Astrocyte of the spinal cord (primary cell): ENCODE measurements around the gene FREM2.

Experiments
- DNase-seq: peaks from one replicate; pipeline ENCODE4 v3.0.0; 2011; ENCODE audit warnings: low read depth, low spot score
- H3K4me3 ChIP-seq: 2 replicates; pipeline ENCODE4 v1.5.1; 2011; ENCODE audit warnings: low read depth, mild to moderate bottlenecking, low read length, moderate library complexity
- CTCF ChIP-seq: IDR thresholded peaks from 2 replicates; pipeline ENCODE4 v1.5.1; 2012; ENCODE audit warnings: low read depth, mild to moderate bottlenecking, low read length, inconsistent platforms
- in situ Hi-C: cut with HindIII; loops from 2 replicates; pipeline ENCODE4 v1.10.0; 2017; ENCODE audit warnings: low sequenced_read_pairs

Gene FREM2

GRCh38 chr13:38686577-38687245, at the start of gene FREM2:
Gene FREM2 (plus strand): TSS chr13:38687077. CDS start chr13:38687345, 268 bp downstream.
- H3K4me3 ChIP-seq: peak within 1 kb of the TSS; percentile 42
- TF ChIP-seq CTCF: no peak
- DNase-seq: peak; percentile 40
- in situ Hi-C loops: no loop called here

DNA sequence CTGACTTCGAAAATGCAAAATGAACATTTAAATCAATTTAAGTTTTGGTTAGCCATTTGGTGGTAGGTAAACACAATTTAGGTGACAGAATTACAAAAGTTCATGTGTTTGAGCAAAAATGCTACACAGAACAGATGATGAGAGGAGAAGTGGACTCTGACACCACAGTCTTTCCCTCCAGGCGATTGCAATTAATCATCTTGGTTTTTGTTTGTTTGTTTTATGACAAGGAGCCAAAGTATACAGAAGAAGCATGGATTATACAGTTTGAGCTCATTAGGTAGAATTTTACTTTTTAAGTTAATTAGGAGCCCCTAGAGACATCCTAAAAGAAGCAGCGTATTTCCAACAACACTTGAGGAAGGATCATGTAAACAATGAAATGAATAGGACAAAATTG, 49.3 kb upstream of the FREM2 start:
- in situ Hi-C loops: no loop called here
- no peak for TF ChIP-seq CTCF
- no peak overlapping the region for H3K4me3 ChIP-seq
- no peak for DNase-seq

GRCh38 chr13:38641164-38641948, 45.5 kb upstream of the FREM2 start:
- TF ChIP-seq CTCF: peak; percentile 31
- DNase-seq: no peak
- no peak overlapping the region for H3K4me3 ChIP-seq
- in situ Hi-C loops: no loop called here

DNA sequence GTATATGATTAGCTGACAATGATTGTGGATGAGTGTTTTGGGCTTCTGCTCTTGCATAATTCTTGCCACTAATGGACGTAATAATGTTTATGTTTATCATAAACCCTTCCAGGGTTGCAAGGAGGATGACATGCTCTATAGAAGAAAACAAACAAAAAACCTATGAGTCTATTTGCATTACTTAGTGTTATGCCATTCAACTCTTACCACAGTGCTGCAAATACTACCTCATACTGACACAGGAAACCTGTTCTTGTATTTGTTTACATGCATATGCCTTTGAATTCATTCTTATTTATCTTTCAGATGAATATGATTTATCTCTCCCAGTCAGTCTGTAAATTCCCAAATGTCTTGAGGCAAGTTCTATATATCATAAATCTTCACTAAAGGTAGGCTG, 39.6 kb upstream of the FREM2 start:
- in situ Hi-C loops: no loop called here
- TF ChIP-seq CTCF: no peak
- DNase-seq: no peak
- H3K4me3 ChIP-seq: no peak overlapping the region

DNA sequence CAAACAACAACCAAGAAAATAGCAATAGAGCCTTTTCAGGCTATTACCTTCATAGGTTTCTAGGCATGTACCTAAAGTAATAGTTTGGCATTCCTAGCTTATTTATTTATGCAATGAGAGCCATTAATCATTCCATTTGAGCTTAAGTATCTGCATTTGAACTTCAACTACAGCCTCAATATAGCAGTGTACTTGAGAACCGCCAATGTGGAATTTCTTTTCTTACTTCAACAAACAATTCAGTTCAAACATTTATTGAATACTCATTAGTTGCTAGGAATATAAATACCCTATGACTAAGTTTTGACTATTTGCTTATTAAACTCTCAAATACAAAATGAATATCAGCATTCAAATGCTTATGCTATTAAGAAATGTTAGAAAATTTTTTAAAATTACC, 38.0 kb upstream of the FREM2 start:
- no peak for TF ChIP-seq CTCF
- in situ Hi-C loops: no loop called here
- H3K4me3 ChIP-seq: no peak overlapping the region
- no peak for DNase-seq

DNA sequence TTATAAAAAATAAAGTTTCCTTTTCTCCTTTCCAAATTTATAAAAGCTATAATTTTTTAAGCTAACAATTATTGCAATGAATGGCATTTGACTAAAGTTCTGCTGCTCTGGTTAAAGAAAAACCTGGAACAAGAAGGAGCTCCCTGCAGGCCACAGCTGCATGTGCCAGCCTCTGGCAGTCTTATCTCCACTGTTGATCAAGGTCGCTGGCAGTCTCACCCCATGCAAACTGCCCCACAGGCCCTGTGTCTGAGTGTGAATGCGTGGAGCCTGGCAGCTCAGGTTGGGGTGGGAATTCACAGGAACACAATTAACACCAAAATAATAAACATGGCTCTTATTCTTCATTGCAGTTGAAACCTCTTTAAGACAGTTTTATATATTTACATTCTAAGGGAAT, 30.2 kb upstream of the FREM2 start:
- in situ Hi-C loops: no loop called here
- no peak for TF ChIP-seq CTCF

More for the DNA sequence above, 30.2 kb upstream of the FREM2 start:
- no peak for DNase-seq
- H3K4me3 ChIP-seq: no peak overlapping the region
